ENCODE measurements around the gene ZFPL1. TPM values are rescaled to one million over a fixed set of nuclear protein-coding genes. Genes with fewer than 3 reads are reported as not detected.

The ZFPL1 gene
- polyA plus RNA-seq, 1 experiment, result 30.9 TPM

DNA sequence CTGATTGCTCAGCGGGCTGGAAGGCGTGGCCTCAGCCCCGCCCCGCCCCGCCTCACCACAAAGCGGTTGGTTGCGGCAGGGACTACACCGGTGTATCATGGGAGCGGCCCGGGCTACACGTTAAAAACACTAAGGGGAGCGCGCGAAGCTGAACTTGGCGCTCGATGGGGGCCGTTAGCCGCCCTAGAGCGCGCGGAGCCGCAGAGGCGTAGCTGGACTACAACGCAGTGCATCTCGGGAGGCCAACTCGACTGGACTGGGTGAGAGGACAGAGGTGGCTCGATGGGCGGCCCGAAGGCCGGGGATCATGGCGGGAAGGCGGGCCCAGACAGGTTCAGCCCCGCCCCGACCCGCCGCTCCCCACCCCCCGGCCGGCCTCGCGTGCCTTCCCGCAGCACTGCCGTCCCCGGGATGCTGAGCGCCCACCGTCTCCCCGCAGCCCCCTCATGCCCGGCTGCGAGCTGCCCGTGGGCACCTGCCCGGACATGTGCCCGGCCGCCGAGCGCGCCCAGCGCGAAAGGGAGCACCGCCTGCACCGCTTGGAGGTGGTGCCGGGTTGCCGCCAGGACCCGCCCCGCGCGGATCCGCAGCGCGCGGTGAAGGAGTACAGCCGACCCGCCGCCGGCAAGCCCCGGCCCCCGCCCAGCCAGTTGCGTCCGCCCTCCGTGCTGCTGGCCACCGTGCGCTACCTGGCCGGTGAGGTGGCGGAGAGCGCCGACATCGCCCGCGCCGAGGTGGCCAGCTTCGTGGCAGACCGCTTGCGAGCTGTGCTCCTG, 43.0 kb upstream of the ZFPL1 start, which contains the start of gene SAC3D1:
Gene SAC3D1, plus strand, starts transcription at position 364 of the 776 bp plus-strand sequence. Its CDS starts 83 bp downstream, at position 447.
- TF ChIP-seq, protein P1, sequence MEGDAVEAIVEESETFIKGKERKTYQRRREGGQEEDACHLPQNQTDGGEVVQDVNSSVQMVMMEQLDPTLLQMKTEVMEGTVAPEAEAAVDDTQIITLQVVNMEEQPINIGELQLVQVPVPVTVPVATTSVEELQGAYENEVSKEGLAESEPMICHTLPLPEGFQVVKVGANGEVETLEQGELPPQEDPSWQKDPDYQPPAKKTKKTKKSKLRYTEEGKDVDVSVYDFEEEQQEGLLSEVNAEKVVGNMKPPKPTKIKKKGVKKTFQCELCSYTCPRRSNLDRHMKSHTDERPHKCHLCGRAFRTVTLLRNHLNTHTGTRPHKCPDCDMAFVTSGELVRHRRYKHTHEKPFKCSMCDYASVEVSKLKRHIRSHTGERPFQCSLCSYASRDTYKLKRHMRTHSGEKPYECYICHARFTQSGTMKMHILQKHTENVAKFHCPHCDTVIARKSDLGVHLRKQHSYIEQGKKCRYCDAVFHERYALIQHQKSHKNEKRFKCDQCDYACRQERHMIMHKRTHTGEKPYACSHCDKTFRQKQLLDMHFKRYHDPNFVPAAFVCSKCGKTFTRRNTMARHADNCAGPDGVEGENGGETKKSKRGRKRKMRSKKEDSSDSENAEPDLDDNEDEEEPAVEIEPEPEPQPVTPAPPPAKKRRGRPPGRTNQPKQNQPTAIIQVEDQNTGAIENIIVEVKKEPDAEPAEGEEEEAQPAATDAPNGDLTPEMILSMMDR (IDR thresholded peaks at IDR 0.05; ENCODE audit: low read depth, low read length), result no peak
- CTCF ChIA-PET, result interaction anchor here (0.6 to 1.9 kb wide), 3 partner anchors 12 to 686 kb away, joined by 3 to 7 read pairs (median 4); partner anchors contain the start of gene ARL2
- Histone ChIP-seq H3K9me3 (ENCODE audit: control insufficient read depth, insufficient read depth, low read length) (no peaks in the 10 kb centered on the region; the same call in 1 of the 2 replicates), H3K4me3 (ENCODE audit: low read depth, low read length) (peak within 1 kb of the TSS; percentile 71), H3K27ac (ENCODE audit: low read depth, low read length) (peak within 1 kb of the TSS; percentile 94), H3K27me3 (ENCODE audit: control insufficient read depth, insufficient read depth, low read length) (no peaks in the 10 kb centered on the region)
- DNase-seq (ENCODE audit: low read depth, low spot score), result peak; percentile 83
- POLR2A ChIA-PET, result interaction anchor here (0.5 to 1.4 kb wide), 4 partner anchors 14 to 94 kb away, joined by 3 to 4 read pairs (median 3); partner anchors contain the start of genes ARL2 and SNX15

DNA sequence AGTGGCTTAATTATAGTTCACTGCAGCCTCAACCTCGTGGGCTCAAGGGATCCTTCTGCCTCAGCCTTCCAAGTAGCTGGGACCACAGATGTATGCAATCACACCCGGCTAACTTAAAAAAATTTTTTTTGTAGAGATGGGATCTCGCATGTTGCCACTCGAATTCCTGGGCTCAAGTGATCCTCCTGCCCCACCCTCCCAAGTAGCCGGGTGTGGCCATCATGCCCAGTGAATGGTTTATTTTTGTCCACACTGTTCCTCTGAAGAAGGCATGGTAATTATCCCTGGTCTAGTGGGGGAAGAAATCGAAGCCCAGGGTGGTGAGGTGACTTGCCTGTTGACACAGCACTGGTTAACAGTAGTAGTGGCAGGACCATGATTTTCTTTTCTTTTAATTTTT, 41.1 kb upstream of the ZFPL1 start:
- Histone ChIP-seq H3K9me3 (ENCODE audit: control insufficient read depth, insufficient read depth, low read length) (no peaks in the 10 kb centered on the region; the same call in 1 of the 2 replicates), H3K27me3 (ENCODE audit: control insufficient read depth, insufficient read depth, low read length) (no peaks in the 10 kb centered on the region), H3K4me3 (ENCODE audit: low read depth, low read length) (no peak overlapping the region), H3K27ac (ENCODE audit: low read depth, low read length) (no peak overlapping the region)
- ChIA-PET CTCF (no interaction called here), POLR2A (no interaction called here)
- DNase-seq (ENCODE audit: low read depth, low spot score), result no peak
- TF ChIP-seq, protein P1 (IDR thresholded peaks at IDR 0.05; ENCODE audit: low read depth, low read length), result no peak

DNA sequence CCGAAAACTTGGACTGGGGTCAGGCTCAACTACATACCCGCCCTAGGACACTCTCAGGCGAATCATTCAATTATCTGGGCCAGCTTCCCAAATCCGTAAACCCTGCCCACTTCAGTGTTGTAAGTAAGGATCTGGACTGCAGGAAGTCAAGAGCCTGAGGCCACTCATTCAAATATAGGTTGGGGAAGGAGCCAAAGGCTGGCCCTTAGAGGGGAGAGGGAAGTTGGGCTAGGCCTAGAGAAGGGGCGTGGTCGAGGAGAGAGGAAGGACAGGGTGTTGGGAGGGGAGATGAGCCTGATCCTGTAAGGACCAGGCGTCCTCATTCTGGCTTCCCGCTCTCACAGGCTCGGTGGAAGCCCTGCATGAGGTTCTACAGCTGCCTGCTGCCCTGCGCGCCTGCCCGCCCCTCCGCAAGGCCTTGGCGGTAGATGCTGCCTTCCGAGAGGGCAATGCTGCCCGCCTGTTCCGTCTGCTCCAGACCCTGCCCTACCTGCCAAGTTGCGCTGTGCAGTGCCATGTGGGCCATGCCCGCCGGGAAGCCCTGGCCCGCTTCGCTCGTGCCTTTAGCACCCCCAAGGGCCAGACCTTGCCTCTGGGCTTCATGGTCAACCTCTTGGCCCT, 40.0 kb upstream of the ZFPL1 start:
- ChIA-PET POLR2A (no interaction called here), CTCF (no interaction called here)
- H3K9me3 ChIP-seq (ENCODE audit: control insufficient read depth, insufficient read depth, low read length), result no peaks in the 10 kb centered on the region; the same call in 1 of the 2 replicates
- DNase-seq (ENCODE audit: low read depth, low spot score), result no peak
- no peak overlapping the region for H3K27ac ChIP-seq (ENCODE audit: low read depth, low read length)
- TF ChIP-seq, protein P1 (IDR thresholded peaks at IDR 0.05; ENCODE audit: low read depth, low read length), result no peak
- H3K27me3 ChIP-seq (ENCODE audit: control insufficient read depth, insufficient read depth, low read length), result no peaks in the 10 kb centered on the region
- H3K4me3 ChIP-seq (ENCODE audit: low read depth, low read length), result no peak overlapping the region

DNA sequence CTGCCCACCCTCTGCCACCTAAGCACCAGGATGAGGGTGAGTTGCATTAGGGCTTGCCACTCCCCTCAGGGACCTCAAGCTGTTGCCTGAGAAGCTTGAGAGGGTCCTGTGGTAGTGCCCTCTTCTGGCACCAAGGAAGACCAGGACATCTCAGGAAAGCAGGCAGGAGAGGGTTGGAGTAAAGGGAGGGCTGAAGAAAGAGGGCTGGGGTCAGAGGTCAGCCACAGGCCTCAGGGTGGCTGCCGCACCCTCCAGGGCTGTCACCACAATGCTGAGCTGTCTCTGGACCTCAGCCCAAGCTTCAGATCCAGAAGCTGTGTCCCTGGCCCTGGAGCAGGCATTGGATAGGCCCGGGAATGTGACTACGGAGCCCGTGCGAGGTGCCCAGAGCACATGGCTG, 39.0 kb upstream of the ZFPL1 start:
- Histone ChIP-seq H3K9me3 (ENCODE audit: control insufficient read depth, insufficient read depth, low read length) (no peaks in the 10 kb centered on the region; the same call in 1 of the 2 replicates), H3K27ac (ENCODE audit: low read depth, low read length) (no peak overlapping the region), H3K27me3 (ENCODE audit: control insufficient read depth, insufficient read depth, low read length) (no peaks in the 10 kb centered on the region), H3K4me3 (ENCODE audit: low read depth, low read length) (no peak overlapping the region)
- TF ChIP-seq, protein P1 (IDR thresholded peaks at IDR 0.05; ENCODE audit: low read depth, low read length), result no peak
- no peak for DNase-seq (ENCODE audit: low read depth, low spot score)
- ChIA-PET POLR2A (no interaction called here), CTCF (no interaction called here)

DNA sequence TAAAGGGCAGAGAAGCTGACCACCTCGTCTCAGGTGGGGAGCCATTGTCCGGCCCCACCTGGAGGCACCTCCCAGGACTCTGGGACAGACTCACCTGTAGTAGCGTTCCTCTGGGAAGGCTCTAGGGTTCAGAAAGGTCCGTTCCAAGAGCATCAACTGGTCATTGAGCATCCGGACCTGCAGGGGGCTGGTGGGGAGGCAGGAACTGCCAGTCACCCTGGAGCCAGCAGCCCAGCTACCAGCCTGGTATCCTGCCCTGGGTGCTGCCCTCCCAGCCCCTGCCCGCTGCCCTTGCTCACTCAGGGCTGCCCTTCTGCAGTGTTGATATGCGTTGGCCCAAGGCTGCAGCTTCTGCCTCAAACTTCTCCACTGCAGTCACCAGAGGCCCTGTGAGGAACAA, 38.3 kb upstream of the ZFPL1 start:
- H3K27ac ChIP-seq (ENCODE audit: low read depth, low read length), result no peak overlapping the region
- POLR2A ChIA-PET, result no interaction called here
- H3K9me3 ChIP-seq (ENCODE audit: control insufficient read depth, insufficient read depth, low read length), result no peaks in the 10 kb centered on the region; the same call in 1 of the 2 replicates
- no peaks in the 10 kb centered on the region for H3K27me3 ChIP-seq (ENCODE audit: control insufficient read depth, insufficient read depth, low read length)
- CTCF ChIA-PET, result no interaction called here
- DNase-seq (ENCODE audit: low read depth, low spot score), result no peak
- no peak overlapping the region for H3K4me3 ChIP-seq (ENCODE audit: low read depth, low read length)
- TF ChIP-seq, protein P1 (IDR thresholded peaks at IDR 0.05; ENCODE audit: low read depth, low read length), result no peak

Data from AG04450 (cell line).